Activated naive CD4-positive, alpha-beta T cell treated with anti-CD3 and anti-CD28 coated beads, Interleukin-2, amount 50 U/mL, for 72 hours (primary cell): ENCODE measurements around the gene LTO1. TPM values are rescaled to one million over a fixed set of nuclear protein-coding genes. Genes with fewer than 3 reads are reported as not detected.
"Not testable (repeated sequence)": the region's sequence is repeated elsewhere in the genome, so short reads cannot be mapped to it uniquely, and the experiment has no call there.

Source experiments
- ATAC-seq, 2 donors: fragments of 150-1000 bp; cut with Tn5 transposase; 2 replicates each; pipeline ENCODE4 v1.10.0; 2021; ENCODE audit warnings: mild to moderate bottlenecking in 2 of 2, moderate library complexity in 2 of 2
- DNase-seq, 2 donors: peaks; one replicate each; pipeline ENCODE4 v3.0.0; 2021 to 2022; ENCODE audit warnings: low spot score in 2 of 2
- H3K27ac Mint-ChIP-seq, 2 donors: one replicate each; pipeline ENCODE4 v1.8.0; 2022; ENCODE audit warnings: mild to moderate bottlenecking in 2 of 2, mixed read lengths in 2 of 2
- H3K36me3 Mint-ChIP-seq, 2 donors: one replicate each; pipeline ENCODE4 v1.8.0; 2022; ENCODE audit warnings: mixed read lengths in 2 of 2
- H3K9me3 Mint-ChIP-seq, 2 donors: one replicate each; pipeline ENCODE4 v1.8.0; 2022; ENCODE audit warnings: mixed read lengths in 2 of 2
- total RNA-seq, 2 donors: library from RNA; stranded (reverse); gene quantifications; one replicate each; pipeline ENCODE4 v1.2.3, GENCODE V29; 2022

LTO1 gene
- total RNA-seq, 2 donors from 2014 or later, result 19.1 to 21.0 TPM

- Mint-ChIP-seq H3K9me3 (no peaks in the 10 kb centered on the region), H3K36me3 (no peaks in the 10 kb centered on the region), H3K27ac (no peak overlapping the region)
- DNase-seq (no peak), ATAC-seq (no peak)
These were observed 38.5 kb downstream of the LTO1 start for GRCh38 chr11:69636512-69637197.

- Mint-ChIP-seq H3K27ac (no peak overlapping the region), H3K36me3 (no peaks in the 10 kb centered on the region), H3K9me3 (no peaks in the 10 kb centered on the region)
- no peak for ATAC-seq
- no peak for DNase-seq
These were observed 39.2 kb downstream of the LTO1 start for GRCh38 chr11:69635804-69636511.

- ATAC-seq (no peak), DNase-seq (no peak)
- H3K9me3 Mint-ChIP-seq, result no peaks in the 10 kb centered on the region
- no peaks in the 10 kb centered on the region for H3K36me3 Mint-ChIP-seq
- no peak overlapping the region for H3K27ac Mint-ChIP-seq
These were observed 40.0 kb downstream of the LTO1 start for GRCh38 chr11:69635195-69635594.

GRCh38 chr11:69634590-69634989, 40.6 kb downstream of the LTO1 start:
- H3K36me3 Mint-ChIP-seq, result peaks cover 0 to 5% of the 10 kb centered on the region in 2 donors
- no peak overlapping the region for H3K27ac Mint-ChIP-seq
- peaks cover 0 to 5% of the 10 kb centered on the region in 2 donors for H3K9me3 Mint-ChIP-seq
- no peak for ATAC-seq
- no peak for DNase-seq

GRCh38 chr11:69634069-69634468, 41.1 kb downstream of the LTO1 start:
- no peak for ATAC-seq
- Mint-ChIP-seq H3K36me3 (peaks cover 0 to 10% of the 10 kb centered on the region in 2 donors), H3K27ac (no peak overlapping the region), H3K9me3 (peaks cover 0 to 10% of the 10 kb centered on the region in 2 donors)
- no peak for DNase-seq

- Mint-ChIP-seq H3K9me3 (peaks cover 0 to 13% of the 10 kb centered on the region in 2 donors), H3K27ac (no peak overlapping the region), H3K36me3 (peaks cover 0 to 12% of the 10 kb centered on the region in 2 donors)
- DNase-seq (no peak), ATAC-seq (no peak)
These were observed 42.3 kb downstream of the LTO1 start for GRCh38 chr11:69632900-69633299.

GRCh38 chr11:69630424-69630823, 44.7 kb downstream of the LTO1 start:
- Mint-ChIP-seq H3K36me3 (peaks cover 0 to 12% of the 10 kb centered on the region in 2 donors), H3K9me3 (peaks cover 0 to 13% of the 10 kb centered on the region in 2 donors), H3K27ac (no peak overlapping the region)
- no peak for ATAC-seq
- no peak for DNase-seq

- Mint-ChIP-seq H3K9me3 (peaks cover 0 to 13% of the 10 kb centered on the region in 2 donors), H3K27ac (no peak overlapping the region), H3K36me3 (peaks cover 0 to 12% of the 10 kb centered on the region in 2 donors)
- DNase-seq (no peak), ATAC-seq (no peak)
These were observed 45.1 kb downstream of the LTO1 start for GRCh38 chr11:69630017-69630416.

GRCh38 chr11:69627551-69627950, 47.6 kb downstream of the LTO1 start:
- no peak for ATAC-seq
- H3K27ac Mint-ChIP-seq, result no peak overlapping the region
- DNase-seq, result no peak

GRCh38 chr11:69625476-69625875, 49.7 kb downstream of the LTO1 start:
- DNase-seq, result no peak

More at GRCh38 chr11:69627551-69627950, 47.6 kb downstream of the LTO1 start:
- peaks cover 0 to 12% of the 10 kb centered on the region in 2 donors for H3K36me3 Mint-ChIP-seq
- peaks cover 0 to 13% of the 10 kb centered on the region in 2 donors for H3K9me3 Mint-ChIP-seq

GRCh38 chr11:69624293-69624692, 50.9 kb downstream of the LTO1 start:
- no peak for ATAC-seq
- Mint-ChIP-seq H3K27ac (no peak overlapping the region), H3K36me3 (peaks cover 0 to 4% of the 10 kb centered on the region in 2 donors), H3K9me3 (peaks cover 0 to 5% of the 10 kb centered on the region in 2 donors)
- DNase-seq, result no peak

More at GRCh38 chr11:69625476-69625875, 49.7 kb downstream of the LTO1 start:
- Mint-ChIP-seq H3K36me3 (peaks cover 0 to 12% of the 10 kb centered on the region in 2 donors), H3K9me3 (peaks cover 0 to 13% of the 10 kb centered on the region in 2 donors), H3K27ac (no peak overlapping the region)
- ATAC-seq, result no peak

- not testable (repeated sequence) for DNase-seq, H3K27ac Mint-ChIP-seq, ATAC-seq, H3K9me3 Mint-ChIP-seq, H3K36me3 Mint-ChIP-seq
These were observed 53.0 kb downstream of the LTO1 start for GRCh38 chr11:69622097-69622681.

- H3K27ac Mint-ChIP-seq, result no peak overlapping the region
- ATAC-seq, result no peak
- no peaks in the 10 kb centered on the region for H3K9me3 Mint-ChIP-seq
- no peaks in the 10 kb centered on the region for H3K36me3 Mint-ChIP-seq
- DNase-seq, result no peak
These were observed 54.4 kb downstream of the LTO1 start for GRCh38 chr11:69620683-69621290.

- ATAC-seq (no peak), DNase-seq (no peak)
- H3K9me3 Mint-ChIP-seq, result no peaks in the 10 kb centered on the region
- H3K27ac Mint-ChIP-seq, result no peak overlapping the region
- H3K36me3 Mint-ChIP-seq, result no peaks in the 10 kb centered on the region
These were observed 56.9 kb downstream of the LTO1 start for GRCh38 chr11:69618237-69618636.

- DNase-seq, result no peak
- Mint-ChIP-seq H3K36me3 (no peaks in the 10 kb centered on the region), H3K27ac (no peak overlapping the region), H3K9me3 (no peaks in the 10 kb centered on the region)
- no peak for ATAC-seq
These were observed 57.5 kb downstream of the LTO1 start for GRCh38 chr11:69617682-69618081.

GRCh38 chr11:69617220-69617619, 57.9 kb downstream of the LTO1 start:
- ATAC-seq (no peak), DNase-seq (no peak)
- Mint-ChIP-seq H3K36me3 (no peaks in the 10 kb centered on the region), H3K27ac (peak overlapping the region in 1 of 2 donors; percentile 96), H3K9me3 (no peaks in the 10 kb centered on the region)
